ENCODE results near the gene ERCC5. TPM values are rescaled to one million over a fixed set of nuclear protein-coding genes. Genes with fewer than 3 reads are reported as not detected.

The ERCC5 gene
- total and polyA plus RNA-seq, 2 of the 8 experiments (the other 6 are each of a cell fraction or from before 2014, with no cell fraction given): 3.8 to 24.4 TPM

- TF ChIP-seq E2F6 (IDR thresholded peaks at IDR 0.05) (no peak), RBBP5 (IDR thresholded peaks at IDR 0.05; ENCODE audit: borderline replicate concordance, low read depth, low read length) (no peak), NRF1 (IDR thresholded peaks at IDR 0.05; ENCODE audit: low read depth, low read length) (no peak), SP4 (IDR thresholded peaks at IDR 0.05; ENCODE audit: low read length) (no peak)
- TF ChIP-seq, protein P1, sequence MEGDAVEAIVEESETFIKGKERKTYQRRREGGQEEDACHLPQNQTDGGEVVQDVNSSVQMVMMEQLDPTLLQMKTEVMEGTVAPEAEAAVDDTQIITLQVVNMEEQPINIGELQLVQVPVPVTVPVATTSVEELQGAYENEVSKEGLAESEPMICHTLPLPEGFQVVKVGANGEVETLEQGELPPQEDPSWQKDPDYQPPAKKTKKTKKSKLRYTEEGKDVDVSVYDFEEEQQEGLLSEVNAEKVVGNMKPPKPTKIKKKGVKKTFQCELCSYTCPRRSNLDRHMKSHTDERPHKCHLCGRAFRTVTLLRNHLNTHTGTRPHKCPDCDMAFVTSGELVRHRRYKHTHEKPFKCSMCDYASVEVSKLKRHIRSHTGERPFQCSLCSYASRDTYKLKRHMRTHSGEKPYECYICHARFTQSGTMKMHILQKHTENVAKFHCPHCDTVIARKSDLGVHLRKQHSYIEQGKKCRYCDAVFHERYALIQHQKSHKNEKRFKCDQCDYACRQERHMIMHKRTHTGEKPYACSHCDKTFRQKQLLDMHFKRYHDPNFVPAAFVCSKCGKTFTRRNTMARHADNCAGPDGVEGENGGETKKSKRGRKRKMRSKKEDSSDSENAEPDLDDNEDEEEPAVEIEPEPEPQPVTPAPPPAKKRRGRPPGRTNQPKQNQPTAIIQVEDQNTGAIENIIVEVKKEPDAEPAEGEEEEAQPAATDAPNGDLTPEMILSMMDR (IDR thresholded peaks at IDR 0.05; ENCODE audit: control extremely low read depth in 1 of 3, insufficient read depth in 1 of 3, low read depth in 1 of 3, low read length in 3 of 3): no peak
Observed at GRCh38 chr13:102904408-102904862, 58.6 kb downstream of the ERCC5 start (continued).
